ENCODE results near the gene ZNF281.

GRCh38 chr1:200388791-200389190, 21.0 kb downstream of the ZNF281 start:
- TF ChIP-seq NFIC (IDR thresholded peaks at IDR 0.05; ENCODE audit: borderline replicate concordance) (no peak), RCOR1 (IDR thresholded peaks at IDR 0.05; ENCODE audit: low read length) (no peak), SIN3A (IDR thresholded peaks at IDR 0.05; ENCODE audit: borderline replicate concordance, low read depth, low read length) (no peak), RXRA (IDR thresholded peaks at IDR 0.05; ENCODE audit: borderline replicate concordance, low read depth) (no peak), CTCF (IDR thresholded peaks at IDR 0.05) (no peak), REST (IDR thresholded peaks at IDR 0.05; ENCODE audit: low read depth, low read length) (no peak), RFX5 (IDR thresholded peaks at IDR 0.05; ENCODE audit: low read length) (no peak), POLR2AphosphoS5 (IDR thresholded peaks at IDR 0.05; ENCODE audit: low read depth, low read length) (no peak)

Measured in SK-N-SH (cell line).